ENCODE data around the gene STX7.

GRCh38 chr6:132405143-132405915 is 107.6 kb downstream of the STX7 start:
- TF ChIP-seq CTCF (IDR thresholded peaks at IDR 0.05 in 8 of 11, conservative IDR thresholded peaks at IDR 0.05 in 3 of 11) (no peak), POLR2A (IDR thresholded peaks at IDR 0.05) (no peak), POLR2AphosphoS5 (IDR thresholded peaks at IDR 0.05) (no peak)
